ENCODE measurements around the gene CD8B.

DNA sequence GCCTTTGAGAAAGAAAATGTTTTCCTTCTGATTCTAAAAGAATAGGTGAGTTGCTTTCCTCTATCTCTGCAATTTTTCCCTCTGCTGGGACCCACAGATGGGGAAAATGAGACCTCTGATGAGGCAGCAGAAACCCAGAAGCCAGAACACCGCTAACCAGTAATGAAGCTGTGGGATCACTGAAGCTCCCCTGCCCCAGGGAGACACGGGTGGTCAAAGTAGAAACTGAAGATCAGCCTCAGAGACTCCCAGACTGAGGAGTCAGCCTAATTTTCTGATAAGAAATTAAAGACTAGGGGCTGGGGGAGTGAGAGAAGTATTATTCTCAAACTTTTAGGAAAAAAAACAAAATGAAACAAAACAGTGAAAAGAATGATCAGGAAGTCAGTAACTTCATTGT, 30.1 kb downstream of the CD8B start:
- TF ChIP-seq, protein P1, sequence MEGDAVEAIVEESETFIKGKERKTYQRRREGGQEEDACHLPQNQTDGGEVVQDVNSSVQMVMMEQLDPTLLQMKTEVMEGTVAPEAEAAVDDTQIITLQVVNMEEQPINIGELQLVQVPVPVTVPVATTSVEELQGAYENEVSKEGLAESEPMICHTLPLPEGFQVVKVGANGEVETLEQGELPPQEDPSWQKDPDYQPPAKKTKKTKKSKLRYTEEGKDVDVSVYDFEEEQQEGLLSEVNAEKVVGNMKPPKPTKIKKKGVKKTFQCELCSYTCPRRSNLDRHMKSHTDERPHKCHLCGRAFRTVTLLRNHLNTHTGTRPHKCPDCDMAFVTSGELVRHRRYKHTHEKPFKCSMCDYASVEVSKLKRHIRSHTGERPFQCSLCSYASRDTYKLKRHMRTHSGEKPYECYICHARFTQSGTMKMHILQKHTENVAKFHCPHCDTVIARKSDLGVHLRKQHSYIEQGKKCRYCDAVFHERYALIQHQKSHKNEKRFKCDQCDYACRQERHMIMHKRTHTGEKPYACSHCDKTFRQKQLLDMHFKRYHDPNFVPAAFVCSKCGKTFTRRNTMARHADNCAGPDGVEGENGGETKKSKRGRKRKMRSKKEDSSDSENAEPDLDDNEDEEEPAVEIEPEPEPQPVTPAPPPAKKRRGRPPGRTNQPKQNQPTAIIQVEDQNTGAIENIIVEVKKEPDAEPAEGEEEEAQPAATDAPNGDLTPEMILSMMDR (IDR thresholded peaks at IDR 0.05; ENCODE audit: poor library complexity, severe bottlenecking): no peak
- TF ChIP-seq POLR2AphosphoS5 (IDR thresholded peaks at IDR 0.05) (no peak), RAD21 (conservative IDR thresholded peaks at IDR 0.05) (no peak)

Data from neural cell (in vitro differentiated cells).